Panc1 (cell line): ENCODE results near the gene RPL12. TPM values are rescaled to one million over a fixed set of nuclear protein-coding genes. Genes with fewer than 3 reads are reported as not detected.

Experiments
- ATAC-seq: fragments of 200-7000 bp; cut with Tn5 transposase; 2 replicates; pipeline ENCODE4 v1.9.1; 2020; ENCODE audit warnings: mild to moderate bottlenecking, moderate library complexity
- BruUV-seq: library from RNA; stranded (reverse); fragments of 400-500 nt; replicated peaks from 2 replicates; lab custom pipeline; 2021; lab: Mats Ljungman, UMichigan
- CTCF ChIA-PET: fragments of 300-600 bp; sonication (Branson Sonifier 250); formaldehyde crosslinking; loops from one replicate; lab custom pipeline; 2022; ENCODE audit warnings: antibody characterized with exemption; lab: Charles Lee
- POLR2A ChIA-PET: fragments of 300-600 bp; sonication (Branson Sonifier 250); formaldehyde crosslinking; loops from one replicate; lab custom pipeline; 2022; ENCODE audit warnings: antibody characterized with exemption; lab: Charles Lee
- DNase-seq: peaks from one replicate; pipeline ENCODE4 v3.0.0-alpha.2; 2010; ENCODE audit warnings: low read depth, low spot score
- H3K27ac ChIP-seq: 2 replicates; pipeline ENCODE4 v1.5.1; 2011; ENCODE audit warnings: mild to moderate bottlenecking, low read length, inconsistent platforms
- H3K27me3 ChIP-seq: fragments of 200-500 bp; sonication (Bioruptor generic); 2 replicates; pipeline ENCODE4 v1.6.0; 2014; ENCODE audit warnings: low read length, inconsistent platforms; ENCODE audit not compliant: control insufficient read depth, insufficient read depth
- H3K36me3 ChIP-seq: fragments of 200-500 bp; sonication (Bioruptor generic); 2 replicates; pipeline ENCODE4 v1.5.1; 2014; ENCODE audit warnings: inconsistent platforms, mild to moderate bottlenecking, low read length, moderate library complexity; ENCODE audit not compliant: control insufficient read depth, insufficient read depth
- H3K4me1 ChIP-seq: 2 replicates; pipeline ENCODE4 v1.5.1; 2011; ENCODE audit warnings: inconsistent platforms, mild to moderate bottlenecking, low read length, moderate library complexity; ENCODE audit not compliant: control insufficient read depth, insufficient read depth
- H3K4me3 ChIP-seq, 2 experiments: 2 replicates each; pipeline ENCODE4 v1.5.1; 2011 to 2012; ENCODE audit warnings: low read depth in 2 of 2, low read length in 2 of 2, mild to moderate bottlenecking in 2 of 2, inconsistent platforms in 1 of 2, moderate library complexity in 1 of 2
- H3K9me3 ChIP-seq: fragments of 200-500 bp; sonication (Bioruptor generic); 2 replicates; pipeline ENCODE4 v1.5.1; 2014; ENCODE audit warnings: low read depth, mild to moderate bottlenecking, inconsistent platforms, low read length, moderate library complexity; ENCODE audit not compliant: control insufficient read depth, insufficient read depth
- POLR2AphosphoS5 ChIP-seq: IDR thresholded peaks from 2 replicates; pipeline ENCODE4 v1.6.1; 2012; ENCODE audit warnings: mild to moderate bottlenecking, low read depth, low read length, moderate library complexity
- SIN3A ChIP-seq: IDR thresholded peaks from 2 replicates; pipeline ENCODE4 v1.6.1; 2012; ENCODE audit warnings: low read depth, mild to moderate bottlenecking, low read length, moderate library complexity, borderline replicate concordance; ENCODE audit not compliant: insufficient read depth
- TCF7L2 ChIP-seq: IDR thresholded peaks from 2 replicates; pipeline ENCODE4 v1.6.1; 2011; ENCODE audit warnings: mild to moderate bottlenecking, low read depth, low read length, inconsistent platforms
- in situ Hi-C: cut with HindIII; loops from 2 replicates; pipeline ENCODE4 v1.10.0; 2016; ENCODE audit warnings: low sequenced_read_pairs, low pct_unique_long_range_greater_than_20kb
- intact Hi-C: fragments of 100-400 bp; cut with micrococcal nuclease; formaldehyde crosslinking; loops from one replicate; pipeline ENCODE4 v1.10.0; 2022; ENCODE audit not compliant: unreplicated experiment
- total RNA-seq: library from RNA; stranded (reverse); gene quantifications from one replicate; pipeline ENCODE4 v1.2.1, GENCODE V29; 2021; ENCODE audit not compliant: unreplicated experiment
- TF ChIP-seq, protein P1 (sequence below): fragments of 450-650 bp; IDR thresholded peaks from 2 replicates; pipeline ENCODE4 v1.5.1; 2017; ENCODE audit warnings: mild to moderate bottlenecking
- TF ChIP-seq, protein P2 (sequence below), 2 experiments: IDR thresholded peaks; 2 replicates each; pipeline ENCODE4 v1.6.1; 2011 to 2012; ENCODE audit warnings: low read depth in 2 of 2, control low read depth in 1 of 2, low read length in 1 of 2, mild to moderate bottlenecking in 1 of 2, moderate library complexity in 1 of 2; ENCODE audit not compliant: insufficient read depth in 1 of 2

The RPL12 gene
- total RNA-seq, 1 experiment from 2014 or later = 951 TPM

DNA sequence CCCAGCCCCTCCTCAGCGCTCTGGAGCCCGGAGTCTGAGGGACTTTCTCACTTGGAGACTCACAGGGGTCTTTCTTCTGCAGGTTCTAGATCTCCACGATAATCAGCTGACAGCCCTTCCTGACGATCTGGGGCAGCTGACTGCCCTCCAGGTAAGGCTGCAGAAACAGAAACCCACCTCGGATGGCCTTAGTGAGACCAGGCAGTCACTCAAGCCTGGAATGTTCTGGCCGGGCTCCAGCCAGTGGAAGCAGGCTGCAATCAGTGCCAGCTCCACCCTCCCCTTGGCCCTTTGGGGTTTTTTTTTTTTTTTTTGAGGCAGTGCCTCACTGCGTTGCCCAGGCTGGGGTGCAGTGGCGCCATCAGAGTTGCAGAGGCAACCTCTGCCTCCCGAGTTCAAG, 7.7 kb upstream of the RPL12 start:
- BruUV-seq = no TSS peak
- peaks cover 2% of the 10 kb centered on the region; the same call in 1 of the 2 replicates for H3K36me3 ChIP-seq
- TF ChIP-seq, protein P1, sequence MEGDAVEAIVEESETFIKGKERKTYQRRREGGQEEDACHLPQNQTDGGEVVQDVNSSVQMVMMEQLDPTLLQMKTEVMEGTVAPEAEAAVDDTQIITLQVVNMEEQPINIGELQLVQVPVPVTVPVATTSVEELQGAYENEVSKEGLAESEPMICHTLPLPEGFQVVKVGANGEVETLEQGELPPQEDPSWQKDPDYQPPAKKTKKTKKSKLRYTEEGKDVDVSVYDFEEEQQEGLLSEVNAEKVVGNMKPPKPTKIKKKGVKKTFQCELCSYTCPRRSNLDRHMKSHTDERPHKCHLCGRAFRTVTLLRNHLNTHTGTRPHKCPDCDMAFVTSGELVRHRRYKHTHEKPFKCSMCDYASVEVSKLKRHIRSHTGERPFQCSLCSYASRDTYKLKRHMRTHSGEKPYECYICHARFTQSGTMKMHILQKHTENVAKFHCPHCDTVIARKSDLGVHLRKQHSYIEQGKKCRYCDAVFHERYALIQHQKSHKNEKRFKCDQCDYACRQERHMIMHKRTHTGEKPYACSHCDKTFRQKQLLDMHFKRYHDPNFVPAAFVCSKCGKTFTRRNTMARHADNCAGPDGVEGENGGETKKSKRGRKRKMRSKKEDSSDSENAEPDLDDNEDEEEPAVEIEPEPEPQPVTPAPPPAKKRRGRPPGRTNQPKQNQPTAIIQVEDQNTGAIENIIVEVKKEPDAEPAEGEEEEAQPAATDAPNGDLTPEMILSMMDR = no peak
- no peak for TF ChIP-seq TCF7L2
- TF ChIP-seq SIN3A = no peak
- no peak overlapping the region for H3K4me3 ChIP-seq
- no peaks in the 10 kb centered on the region for H3K4me1 ChIP-seq
- no peaks in the 10 kb centered on the region for H3K9me3 ChIP-seq
- intact Hi-C loops = no loop called here
- no peaks in the 10 kb centered on the region for H3K27me3 ChIP-seq
- ChIA-PET CTCF (no interaction called here), POLR2A (no interaction called here)
- DNase-seq (no peak), ATAC-seq (no peak)
- in situ Hi-C loops = no loop called here
- H3K27ac ChIP-seq = no peak overlapping the region

DNA sequence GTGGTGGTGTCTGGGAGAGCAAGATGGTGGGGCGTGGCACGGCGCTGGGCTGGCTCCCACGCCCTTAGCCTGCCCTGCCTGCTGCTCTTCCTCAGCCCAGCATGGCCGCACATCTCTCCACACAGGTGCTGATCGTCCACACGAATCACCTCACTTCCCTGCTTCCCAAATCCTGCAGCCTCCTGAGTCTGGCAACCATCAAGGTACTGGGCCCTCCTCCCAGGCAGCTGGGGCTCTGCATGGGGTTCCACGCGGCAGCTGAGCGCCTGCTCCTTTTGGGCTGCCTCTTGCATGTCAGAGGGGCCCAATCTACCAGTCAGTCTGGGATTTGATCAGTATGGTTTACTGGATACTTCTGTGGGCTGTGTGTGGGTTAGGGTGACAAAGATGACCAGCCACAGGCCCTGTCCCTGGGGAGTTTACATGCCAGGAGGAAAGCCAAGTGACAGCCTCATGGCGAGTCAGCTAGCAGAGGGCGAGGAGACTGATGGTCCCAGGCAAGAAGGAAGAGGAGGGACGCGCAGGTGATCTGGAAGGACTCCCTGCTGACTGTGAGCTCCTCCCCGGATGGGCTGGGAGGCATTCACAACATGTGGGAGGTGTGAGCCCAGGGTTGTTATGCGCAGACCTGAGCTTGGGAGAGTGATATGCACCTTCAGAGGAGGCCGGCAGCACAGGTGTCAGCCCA, 6.1 kb upstream of the RPL12 start:
- CTCF ChIA-PET = no interaction called here
- in situ Hi-C loops = no loop called here
- intact Hi-C loops = no loop called here
- H3K4me1 ChIP-seq = peaks cover 5% of the 10 kb centered on the region; the same call in 1 of the 2 replicates
- no peaks in the 10 kb centered on the region for H3K27me3 ChIP-seq
- BruUV-seq = no TSS peak
- DNase-seq (no peak), ATAC-seq (no peak)
- H3K9me3 ChIP-seq = no peaks in the 10 kb centered on the region
- POLR2A ChIA-PET = no interaction called here
- peaks cover under 1% of the 10 kb centered on the region; the same call in 1 of the 2 replicates for H3K36me3 ChIP-seq
- H3K4me3 ChIP-seq = no peak overlapping the region
- H3K27ac ChIP-seq = no peak overlapping the region
- no peak for TF ChIP-seq TCF7L2
- TF ChIP-seq POLR2AphosphoS5 = no peak
- TF ChIP-seq SIN3A = no peak
- TF ChIP-seq, protein P2, sequence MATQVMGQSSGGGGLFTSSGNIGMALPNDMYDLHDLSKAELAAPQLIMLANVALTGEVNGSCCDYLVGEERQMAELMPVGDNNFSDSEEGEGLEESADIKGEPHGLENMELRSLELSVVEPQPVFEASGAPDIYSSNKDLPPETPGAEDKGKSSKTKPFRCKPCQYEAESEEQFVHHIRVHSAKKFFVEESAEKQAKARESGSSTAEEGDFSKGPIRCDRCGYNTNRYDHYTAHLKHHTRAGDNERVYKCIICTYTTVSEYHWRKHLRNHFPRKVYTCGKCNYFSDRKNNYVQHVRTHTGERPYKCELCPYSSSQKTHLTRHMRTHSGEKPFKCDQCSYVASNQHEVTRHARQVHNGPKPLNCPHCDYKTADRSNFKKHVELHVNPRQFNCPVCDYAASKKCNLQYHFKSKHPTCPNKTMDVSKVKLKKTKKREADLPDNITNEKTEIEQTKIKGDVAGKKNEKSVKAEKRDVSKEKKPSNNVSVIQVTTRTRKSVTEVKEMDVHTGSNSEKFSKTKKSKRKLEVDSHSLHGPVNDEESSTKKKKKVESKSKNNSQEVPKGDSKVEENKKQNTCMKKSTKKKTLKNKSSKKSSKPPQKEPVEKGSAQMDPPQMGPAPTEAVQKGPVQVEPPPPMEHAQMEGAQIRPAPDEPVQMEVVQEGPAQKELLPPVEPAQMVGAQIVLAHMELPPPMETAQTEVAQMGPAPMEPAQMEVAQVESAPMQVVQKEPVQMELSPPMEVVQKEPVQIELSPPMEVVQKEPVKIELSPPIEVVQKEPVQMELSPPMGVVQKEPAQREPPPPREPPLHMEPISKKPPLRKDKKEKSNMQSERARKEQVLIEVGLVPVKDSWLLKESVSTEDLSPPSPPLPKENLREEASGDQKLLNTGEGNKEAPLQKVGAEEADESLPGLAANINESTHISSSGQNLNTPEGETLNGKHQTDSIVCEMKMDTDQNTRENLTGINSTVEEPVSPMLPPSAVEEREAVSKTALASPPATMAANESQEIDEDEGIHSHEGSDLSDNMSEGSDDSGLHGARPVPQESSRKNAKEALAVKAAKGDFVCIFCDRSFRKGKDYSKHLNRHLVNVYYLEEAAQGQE (IDR thresholded peaks at IDR 0.05; ENCODE audit: insufficient read depth in 1 of 2, low read depth in 2 of 2, low read length in 1 of 2) = no peak
- TF ChIP-seq, protein P1 = no peak
